Measurements from ENCODE around the gene CTSL. TPM values are rescaled to one million over a fixed set of nuclear protein-coding genes. Genes with fewer than 3 reads are reported as not detected.

CTSL gene
- total and polyA plus RNA-seq, 7 experiments from 2014 or later: 3.7 to 67.9 (median 14.9) TPM

- DNase-seq: no peak
- Histone ChIP-seq H3K4me3 (ENCODE audit: low read length) (no peak overlapping the region), H3K27ac (ENCODE audit: low read depth, low read length) (no peak overlapping the region), H3K36me3 (ENCODE audit: control insufficient read depth in 2 of 3, insufficient read depth in 3 of 3, low read length in 3 of 3) (no peaks in the 10 kb centered on the region), H3K27me3 (ENCODE audit: control insufficient read depth in 2 of 2, insufficient read depth in 2 of 2, low read length in 2 of 2) (no peaks in the 10 kb centered on the region), H3K4me1 (ENCODE audit: control insufficient read depth in 2 of 2, insufficient read depth in 2 of 2, low read length in 2 of 2) (no peaks in the 10 kb centered on the region), H3K9me3 (ENCODE audit: control insufficient read depth in 2 of 3, low read length in 3 of 3) (no peaks in the 10 kb centered on the region)
- intact Hi-C loops (cut with micrococcal nuclease): no loop called here
- no peak for ATAC-seq
- peaks cover 0 to 1% (median 0%) of the 10 kb centered on the region in 11 donors for H3K9me3 Mint-ChIP-seq
- no peak overlapping the region for H3K4me3 Mint-ChIP-seq
- H3K27ac Mint-ChIP-seq: no peak overlapping the region
- peaks cover 0 to 48% (median 0%) of the 10 kb centered on the region in 5 donors for H3K27me3 Mint-ChIP-seq
- H3K4me1 Mint-ChIP-seq: peaks cover 7 to 17% (median 12%) of the 10 kb centered on the region in 7 donors
- ChIA-PET CTCF (interaction anchor here (0.5 kb wide), 1 partner anchor 94 kb away, joined by 3 read pairs; no protein-coding TSS in a partner anchor), POLR2A (no interaction called here)
- H3K36me3 Mint-ChIP-seq: no peaks in the 10 kb centered on the region
Measured at GRCh38 chr9:87717456-87717855, 8.5 kb upstream of the CTSL start.

DNA sequence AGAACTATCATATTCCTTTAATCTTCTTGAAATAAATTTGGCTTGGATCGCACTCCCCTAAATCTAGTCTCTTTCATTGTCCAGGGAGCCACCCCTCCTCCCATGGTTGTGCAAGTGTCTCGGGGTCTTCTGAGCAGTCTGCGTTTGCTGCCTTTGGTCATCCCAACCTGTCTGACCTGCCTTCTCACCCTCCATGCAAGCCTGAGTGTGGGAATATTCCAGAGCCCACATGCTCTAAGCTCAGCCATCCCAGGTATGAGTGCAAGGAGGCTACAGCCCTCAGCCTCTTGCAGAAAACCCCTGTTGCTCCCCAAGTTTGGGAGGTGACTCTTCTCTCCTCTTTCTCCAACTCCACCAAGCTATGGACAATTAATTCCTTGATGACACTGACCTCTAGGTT lies 7.7 kb upstream of the CTSL start:
- DNase-seq (no peak), ATAC-seq (no peak)
- ChIA-PET POLR2A (no interaction called here), CTCF (no interaction called here)
- no peaks in the 10 kb centered on the region for H3K4me1 ChIP-seq (ENCODE audit: control insufficient read depth in 2 of 2, insufficient read depth in 2 of 2, low read length in 2 of 2)
- H3K4me3 ChIP-seq (ENCODE audit: low read length): no peak overlapping the region
- H3K9me3 ChIP-seq (ENCODE audit: control insufficient read depth in 2 of 3, low read length in 3 of 3): no peaks in the 10 kb centered on the region
- H3K36me3 ChIP-seq (ENCODE audit: control insufficient read depth in 2 of 3, insufficient read depth in 3 of 3, low read length in 3 of 3): no peaks in the 10 kb centered on the region
- H3K4me1 Mint-ChIP-seq: peaks cover 0 to 10% (median 4%) of the 10 kb centered on the region in 7 donors
- H3K9me3 Mint-ChIP-seq: no peaks in the 10 kb centered on the region
- H3K4me3 Mint-ChIP-seq: no peak overlapping the region
- no peaks in the 10 kb centered on the region for H3K27me3 ChIP-seq (ENCODE audit: control insufficient read depth in 2 of 2, insufficient read depth in 2 of 2, low read length in 2 of 2)
- H3K27ac ChIP-seq (ENCODE audit: low read depth, low read length): no peak overlapping the region
- intact Hi-C loops (cut with micrococcal nuclease): no loop called here
- H3K27me3 Mint-ChIP-seq: peaks cover 0 to 44% (median 0%) of the 10 kb centered on the region in 5 donors
- no peak overlapping the region for H3K27ac Mint-ChIP-seq
- no peaks in the 10 kb centered on the region for H3K36me3 Mint-ChIP-seq

DNA sequence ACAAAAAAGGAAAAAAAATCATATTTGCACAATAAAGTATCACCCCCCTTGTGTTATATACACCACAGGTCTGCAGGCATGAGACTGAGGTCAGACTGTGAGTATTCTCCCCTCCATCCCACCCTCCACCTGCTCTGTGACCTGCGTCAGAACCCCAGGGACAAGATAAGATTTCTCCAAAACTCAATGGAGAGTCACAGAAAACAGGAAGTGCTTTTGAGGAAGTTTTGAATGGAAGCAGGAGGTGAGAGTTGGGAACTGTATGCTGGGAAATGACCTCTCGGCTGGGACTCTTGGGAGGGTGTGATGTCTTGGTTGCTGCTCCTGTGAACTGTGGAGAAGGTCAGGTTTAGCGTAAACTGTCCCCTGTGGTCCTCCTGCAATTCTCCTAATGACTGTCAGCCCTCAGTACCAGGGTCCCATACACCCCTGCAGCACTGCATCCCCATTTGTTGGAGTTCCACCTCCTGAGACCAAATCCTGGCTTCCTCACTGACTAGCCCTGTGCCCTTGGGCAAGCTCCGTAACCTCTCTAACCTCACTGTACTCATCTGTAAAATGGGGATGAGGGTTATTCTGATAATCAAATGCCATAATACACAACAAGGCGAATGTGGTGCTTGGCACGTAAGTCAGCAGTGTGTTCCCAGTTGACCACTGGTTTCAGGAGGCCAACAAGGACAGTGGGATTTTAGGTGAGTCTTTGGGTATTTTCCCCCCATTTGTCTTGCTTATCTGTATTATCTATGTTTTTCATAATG lies 6.9 kb upstream of the CTSL start:
- Histone ChIP-seq H3K36me3 (ENCODE audit: control insufficient read depth in 2 of 3, insufficient read depth in 3 of 3, low read length in 3 of 3) (no peaks in the 10 kb centered on the region), H3K9me3 (ENCODE audit: control insufficient read depth in 2 of 3, low read length in 3 of 3) (no peaks in the 10 kb centered on the region), H3K4me3 (ENCODE audit: low read length) (no peak overlapping the region), H3K27ac (ENCODE audit: low read depth, low read length) (no peak overlapping the region), H3K4me1 (ENCODE audit: control insufficient read depth in 2 of 2, insufficient read depth in 2 of 2, low read length in 2 of 2) (no peaks in the 10 kb centered on the region), H3K27me3 (ENCODE audit: control insufficient read depth in 2 of 2, insufficient read depth in 2 of 2, low read length in 2 of 2) (no peaks in the 10 kb centered on the region)
- DNase-seq (no peak), ATAC-seq (no peak)
- Mint-ChIP-seq H3K27ac (no peak overlapping the region), H3K27me3 (peaks cover 0 to 40% (median 0%) of the 10 kb centered on the region in 5 donors), H3K9me3 (no peaks in the 10 kb centered on the region), H3K4me3 (no peak overlapping the region), H3K36me3 (no peaks in the 10 kb centered on the region), H3K4me1 (peaks cover 0 to 10% (median 3%) of the 10 kb centered on the region in 7 donors)
- CTCF ChIA-PET: no interaction called here
- POLR2A ChIA-PET: no interaction called here
- intact Hi-C loops (cut with micrococcal nuclease): no loop called here

GRCh38 chr9:87720173-87720572 lies 5.7 kb upstream of the CTSL start:
- ATAC-seq (no peak), DNase-seq (no peak)
- Histone ChIP-seq H3K9me3 (ENCODE audit: control insufficient read depth in 2 of 3, low read length in 3 of 3) (no peaks in the 10 kb centered on the region), H3K4me1 (ENCODE audit: control insufficient read depth in 2 of 2, insufficient read depth in 2 of 2, low read length in 2 of 2) (no peaks in the 10 kb centered on the region), H3K27me3 (ENCODE audit: control insufficient read depth in 2 of 2, insufficient read depth in 2 of 2, low read length in 2 of 2) (no peaks in the 10 kb centered on the region), H3K4me3 (ENCODE audit: low read length) (no peak overlapping the region), H3K36me3 (ENCODE audit: control insufficient read depth in 2 of 3, insufficient read depth in 3 of 3, low read length in 3 of 3) (no peaks in the 10 kb centered on the region), H3K27ac (ENCODE audit: low read depth, low read length) (no peak overlapping the region)
- H3K36me3 Mint-ChIP-seq: no peaks in the 10 kb centered on the region
- intact Hi-C loops (cut with micrococcal nuclease): no loop called here
- peaks cover 0 to 10% (median 2%) of the 10 kb centered on the region in 7 donors for H3K4me1 Mint-ChIP-seq
- POLR2A ChIA-PET: interaction anchor here (0.6 kb wide), 1 partner anchor 31 kb away, joined by 3 read pairs; no protein-coding TSS in a partner anchor
- H3K27ac Mint-ChIP-seq: peak overlapping the region in 2 of 9 donors; percentile 10 to 84
- H3K4me3 Mint-ChIP-seq: no peak overlapping the region
- CTCF ChIA-PET: interaction anchor here (0.9 kb wide), 1 partner anchor 10 kb away, joined by 3 read pairs; no protein-coding TSS in a partner anchor
- peaks cover 0 to 46% (median 0%) of the 10 kb centered on the region in 5 donors for H3K27me3 Mint-ChIP-seq
- H3K9me3 Mint-ChIP-seq: no peaks in the 10 kb centered on the region

- intact Hi-C loops (cut with micrococcal nuclease): no loop called here
- CTCF ChIA-PET: interaction anchor here (1.3 kb wide), 1 partner anchor 59 kb away, joined by 4 read pairs; no protein-coding TSS in a partner anchor
Measured at GRCh38 chr9:87722393-87723088, 3.4 kb upstream of the CTSL start.

DNA sequence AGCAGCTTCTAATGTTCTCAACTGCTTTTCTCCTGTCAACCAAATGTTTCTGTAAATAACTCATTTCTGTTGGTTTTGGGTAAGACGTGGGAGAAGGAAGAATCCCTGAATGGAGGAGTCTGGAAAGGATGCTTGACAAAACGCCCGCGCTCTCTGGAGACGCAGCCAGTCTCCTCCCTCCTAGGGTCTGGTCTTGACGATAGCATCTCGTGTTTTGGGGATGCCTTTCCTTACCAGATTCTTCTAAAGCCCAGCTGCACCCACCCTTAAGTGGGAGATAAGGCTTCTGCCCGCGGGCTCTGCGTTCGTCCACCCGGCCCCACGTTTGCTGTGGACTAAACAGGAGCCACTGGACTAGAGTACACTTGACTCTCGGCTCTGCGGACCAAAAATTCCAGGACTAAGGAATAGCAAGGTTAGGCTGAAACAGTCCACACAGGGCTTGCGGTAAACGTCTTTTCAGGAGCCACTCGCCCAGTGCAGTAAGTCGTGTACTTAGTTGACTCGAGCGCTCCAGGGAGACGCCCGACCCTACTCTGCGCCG lies 491 bp upstream of the CTSL start:
- ChIA-PET CTCF (interaction anchor here (0.5 to 0.9 kb wide), 2 partner anchors 16 to 87 kb away, joined by 3 read pairs; no protein-coding TSS in a partner anchor), POLR2A (interaction anchor here (0.7 to 3.8 kb wide), 4 partner anchors 11 to 249 kb away, joined by 4 to 51 read pairs (median 5); partner anchors contain the start of gene CDK20)
- peak overlapping the region; percentile 77 for H3K4me3 ChIP-seq (ENCODE audit: low read length)
- Mint-ChIP-seq H3K9me3 (peaks cover 0 to 1% (median 0%) of the 10 kb centered on the region in 11 donors), H3K27ac (peak overlapping the region in 8 of 9 donors; percentile 86 to 98 (median 92)), H3K36me3 (peaks cover 0 to 11% (median 4%) of the 10 kb centered on the region in 5 donors), H3K4me1 (peaks cover 10 to 50% (median 31%) of the 10 kb centered on the region in 7 donors), H3K4me3 (peak overlapping the region; percentile 85 to 97 (median 93)), H3K27me3 (peaks cover 0 to 49% (median 0%) of the 10 kb centered on the region in 5 donors)
- ATAC-seq (no peak), DNase-seq (no peak)
- H3K4me1 ChIP-seq (ENCODE audit: control insufficient read depth in 2 of 2, insufficient read depth in 2 of 2, low read length in 2 of 2): no peaks in the 10 kb centered on the region
- peaks cover 0 to 5% (median 0%) of the 10 kb centered on the region in 3 experiments for H3K36me3 ChIP-seq (ENCODE audit: control insufficient read depth in 2 of 3, insufficient read depth in 3 of 3, low read length in 3 of 3)
- H3K27me3 ChIP-seq (ENCODE audit: control insufficient read depth in 2 of 2, insufficient read depth in 2 of 2, low read length in 2 of 2): no peaks in the 10 kb centered on the region
- H3K9me3 ChIP-seq (ENCODE audit: control insufficient read depth in 2 of 3, low read length in 3 of 3): no peaks in the 10 kb centered on the region
- intact Hi-C loops (cut with micrococcal nuclease): loop anchor here in 1 of 2 donors (1.0 to 2.0 kb wide), 2 partner anchors 16 to 39 kb away; no protein-coding TSS in a partner anchor
- peak overlapping the region; percentile 56 for H3K27ac ChIP-seq (ENCODE audit: low read depth, low read length)

More at GRCh38 chr9:87722393-87723088, 3.4 kb upstream of the CTSL start:
- no peaks in the 10 kb centered on the region for H3K36me3 ChIP-seq (ENCODE audit: control insufficient read depth in 2 of 3, insufficient read depth in 3 of 3, low read length in 3 of 3)
- peak overlapping the region in 5 of 9 donors; percentile 36 to 84 (median 44) for H3K27ac Mint-ChIP-seq
- peaks cover 6 to 26% (median 22%) of the 10 kb centered on the region in 7 donors for H3K4me1 Mint-ChIP-seq
- no peak overlapping the region for H3K4me3 Mint-ChIP-seq
- DNase-seq (no peak), ATAC-seq (peak; percentile 66)
- no peaks in the 10 kb centered on the region for H3K9me3 ChIP-seq (ENCODE audit: control insufficient read depth in 2 of 3, low read length in 3 of 3)
- H3K9me3 Mint-ChIP-seq: peaks cover 0 to 1% (median 0%) of the 10 kb centered on the region in 11 donors
- H3K36me3 Mint-ChIP-seq: no peaks in the 10 kb centered on the region
- H3K4me1 ChIP-seq (ENCODE audit: control insufficient read depth in 2 of 2, insufficient read depth in 2 of 2, low read length in 2 of 2): no peaks in the 10 kb centered on the region
- H3K27me3 Mint-ChIP-seq: peaks cover 0 to 58% (median 0%) of the 10 kb centered on the region in 5 donors
- H3K27me3 ChIP-seq (ENCODE audit: control insufficient read depth in 2 of 2, insufficient read depth in 2 of 2, low read length in 2 of 2): no peaks in the 10 kb centered on the region
- no peak overlapping the region for H3K27ac ChIP-seq (ENCODE audit: low read depth, low read length)
- POLR2A ChIA-PET: interaction anchor here (2.5 kb wide), 1 partner anchor 13 kb away, joined by 7 read pairs; no protein-coding TSS in a partner anchor
- no peak overlapping the region for H3K4me3 ChIP-seq (ENCODE audit: low read length)
